NCI-H748 (cell line): ENCODE measurements around the gene CIB4.
"Not testable (repeated sequence)": the region's sequence is repeated elsewhere in the genome, so short reads cannot be mapped to it uniquely, and the experiment has no call there.

ENCODE experiments used
- DNase-seq: peaks from one replicate; lab custom pipeline; 2025; ENCODE audit not compliant: unreplicated experiment; lab: John Stamatoyannopoulos, UW

CIB4 gene

GRCh38 chr2:26571316-26571715 is 69.8 kb downstream of the CIB4 start:
- DNase-seq = no peak

- DNase-seq = no peak
Measured at GRCh38 chr2:26570083-26570430, 71.1 kb downstream of the CIB4 start.

- DNase-seq = no peak
Measured at GRCh38 chr2:26569216-26570082, 71.7 kb downstream of the CIB4 start.

- no peak for DNase-seq
Measured at GRCh38 chr2:26568076-26568890, 72.9 kb downstream of the CIB4 start.

GRCh38 chr2:26567534-26567933 is 73.6 kb downstream of the CIB4 start:
- DNase-seq = no peak

- not testable (repeated sequence) for DNase-seq
Measured at GRCh38 chr2:26566731-26567130, 74.4 kb downstream of the CIB4 start.

- no peak for DNase-seq
Measured at GRCh38 chr2:26566081-26566375, 75.1 kb downstream of the CIB4 start.

GRCh38 chr2:26564121-26564644 is 77.0 kb downstream of the CIB4 start:
- DNase-seq = no peak

GRCh38 chr2:26563686-26564085 is 77.5 kb downstream of the CIB4 start:
- no peak for DNase-seq

- peak; percentile 47 for DNase-seq
Measured at GRCh38 chr2:26562811-26563645, 78.1 kb downstream of the CIB4 start.

- peak; percentile 81 for DNase-seq
Measured at GRCh38 chr2:26561918-26562810, 79.0 kb downstream of the CIB4 start.

GRCh38 chr2:26561376-26561775 is 79.8 kb downstream of the CIB4 start:
- DNase-seq = no peak

GRCh38 chr2:26560892-26561291 is 80.3 kb downstream of the CIB4 start:
- DNase-seq = no peak

GRCh38 chr2:26559556-26559955 is 81.6 kb downstream of the CIB4 start:
- no peak for DNase-seq

- no peak for DNase-seq
Measured at GRCh38 chr2:26559044-26559405, 82.1 kb downstream of the CIB4 start.

GRCh38 chr2:26558271-26559043 is 82.7 kb downstream of the CIB4 start:
- no peak for DNase-seq

- DNase-seq = no peak
Measured at GRCh38 chr2:26557244-26557925, 83.8 kb downstream of the CIB4 start.

- DNase-seq = no peak
Measured at GRCh38 chr2:26556309-26557243, 84.6 kb downstream of the CIB4 start.
